Thyroid gland (tissue), 4 donors: Measurements from ENCODE around the gene BAZ2A.

Source experiments
- CTCF ChIP-seq, 6 experiments: fragments of 200-600 bp in 3 of 6; fragments of 450-650 bp in 3 of 6; sonication (generic) in 3 of 6; IDR thresholded peaks; one replicate each; pipeline ENCODE4 v1.5.1; 2016 to 2019; ENCODE audit warnings: antibody characterized with exemption in 6 of 6, mild to moderate bottlenecking in 2 of 6, inconsistent platforms in 1 of 6, moderate library complexity in 1 of 6
- POLR2A ChIP-seq, 2 donors: fragments of 450-650 bp; IDR thresholded peaks; one replicate each; pipeline ENCODE4 v1.6.1; 2017; ENCODE audit warnings: antibody characterized with exemption in 2 of 2, mild to moderate bottlenecking in 2 of 2, moderate library complexity in 1 of 2

GRCh38 chr12:56585098-56585497 is 45.0 kb downstream of the BAZ2A start:
- TF ChIP-seq POLR2A (IDR thresholded peaks at IDR 0.05) (no peak), CTCF (IDR thresholded peaks at IDR 0.05) (no peak)
